NCI-H82 (cell line): ENCODE results near the gene LMO3.
"Not testable (repeated sequence)": the region's sequence is repeated elsewhere in the genome, so short reads cannot be mapped to it uniquely, and the experiment has no call there.

Experiments
- DNase-seq: peaks from one replicate; lab custom pipeline; 2025; lab: John Stamatoyannopoulos, UW

The LMO3 gene

DNA sequence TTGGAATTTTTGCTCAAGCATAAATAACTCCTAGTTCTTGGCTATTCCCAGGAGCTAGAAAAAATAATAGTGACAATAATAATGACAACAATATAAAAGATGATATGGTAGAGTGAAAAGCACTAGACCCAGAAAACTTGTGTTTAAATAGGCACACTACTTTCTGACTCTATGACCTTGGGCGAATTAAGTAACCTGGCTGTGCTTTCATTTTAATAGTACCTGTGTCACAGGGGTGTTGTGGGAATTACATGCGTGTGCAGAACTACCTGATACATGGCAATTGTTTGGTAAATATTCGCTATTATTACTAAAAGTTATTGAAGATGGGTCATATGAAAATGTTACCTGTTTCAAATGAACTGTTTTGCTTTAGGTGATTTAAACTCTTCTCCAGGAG is 60.1 kb downstream of the LMO3 start:
- no peak for DNase-seq

- DNase-seq, result no peak
These were observed 63.4 kb downstream of the LMO3 start for GRCh38 chr12:16542586-16542985.

DNA sequence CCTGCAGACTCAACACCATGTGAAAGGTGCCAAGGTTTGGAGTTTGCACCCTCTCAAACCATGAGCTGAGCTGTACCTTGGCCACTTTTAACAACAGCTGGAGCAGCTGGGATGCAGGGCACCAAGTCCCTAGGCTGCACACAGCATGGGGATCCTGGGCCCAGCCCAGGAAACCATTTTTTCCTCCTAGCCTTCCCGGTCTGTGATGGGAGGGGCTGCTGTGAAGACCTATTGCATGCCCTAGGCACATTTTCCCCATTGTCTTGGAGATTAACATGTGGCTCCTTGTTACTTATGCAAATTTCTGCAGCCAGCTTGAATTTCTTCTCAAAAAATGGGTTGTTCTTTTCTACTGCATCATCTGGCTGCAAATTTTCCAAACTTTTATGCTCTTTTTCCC is 68.3 kb downstream of the LMO3 start:
- DNase-seq, result not testable (repeated sequence)

- peak; percentile 31 for DNase-seq
These were observed 74.3 kb downstream of the LMO3 start for GRCh38 chr12:16531621-16532020.

- DNase-seq, result no peak
These were observed 75.6 kb downstream of the LMO3 start for GRCh38 chr12:16530268-16530850.

DNA sequence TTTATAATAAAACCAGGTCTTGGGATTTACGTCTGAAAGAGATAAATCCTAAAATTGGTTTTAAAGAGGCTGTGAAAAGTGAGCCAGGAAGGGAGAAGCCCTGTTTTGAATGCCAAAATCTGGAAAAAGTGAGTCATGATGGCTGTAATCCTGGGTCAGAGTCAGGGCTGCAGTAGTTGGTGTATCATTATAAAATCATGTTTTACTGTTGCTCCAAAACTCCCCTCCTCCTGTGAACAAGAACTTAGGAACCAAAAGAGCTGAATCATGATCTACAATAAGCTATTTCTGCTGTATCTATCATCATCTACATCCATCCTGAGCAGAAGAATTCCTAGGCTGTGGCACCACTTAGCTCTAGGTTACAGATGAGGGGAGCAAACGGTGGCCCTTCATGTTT is 79.3 kb downstream of the LMO3 start:
- DNase-seq, result no peak

- DNase-seq, result no peak
These were observed 81.6 kb downstream of the LMO3 start for GRCh38 chr12:16524378-16524777.

DNA sequence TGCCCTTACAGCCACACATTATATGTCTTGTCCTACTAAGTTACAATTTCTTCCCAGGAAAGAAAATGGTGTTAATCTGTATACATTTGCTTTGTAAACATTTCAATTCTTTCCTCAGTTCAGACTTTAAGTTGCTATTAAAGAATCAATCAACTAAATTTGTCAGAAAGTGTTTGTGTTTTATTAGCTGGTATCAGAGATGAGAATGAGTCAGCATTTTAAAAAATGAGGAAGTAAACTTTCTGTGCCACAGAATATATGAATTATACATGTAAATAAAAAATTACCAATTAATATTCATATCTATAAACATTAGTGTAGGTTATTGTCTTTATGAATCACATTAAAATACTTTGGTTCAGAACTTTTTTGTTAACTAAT is 82.0 kb downstream of the LMO3 start:
- DNase-seq, result no peak

GRCh38 chr12:16523284-16523950 is 82.5 kb downstream of the LMO3 start:
- DNase-seq, result no peak

- no peak for DNase-seq
These were observed 85.6 kb downstream of the LMO3 start for GRCh38 chr12:16520328-16520727.

- DNase-seq, result peak; percentile 10
These were observed 90.3 kb downstream of the LMO3 start for GRCh38 chr12:16515666-16516065.

- no peak for DNase-seq
These were observed 92.7 kb downstream of the LMO3 start for GRCh38 chr12:16513231-16513630.

DNA sequence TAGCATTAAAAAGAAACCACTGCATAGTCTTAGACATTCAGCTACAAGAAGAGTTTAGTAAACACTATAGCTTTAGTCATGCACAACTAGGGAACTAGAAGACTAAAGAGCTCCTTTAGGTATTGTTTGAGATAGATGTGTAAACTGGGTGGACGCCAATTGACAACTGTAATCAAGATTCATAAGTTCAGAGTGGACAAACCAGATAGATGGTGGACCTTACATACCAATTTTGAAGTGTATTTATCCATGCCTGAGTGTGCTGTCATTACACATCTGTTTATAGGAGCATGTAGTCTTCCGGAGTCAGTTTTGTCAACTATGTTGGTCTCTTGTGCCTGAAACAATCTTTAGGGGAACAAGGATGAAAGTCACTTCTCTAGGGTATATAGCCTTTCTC is 96.6 kb downstream of the LMO3 start:
- DNase-seq, result no peak

GRCh38 chr12:16506394-16506793 is 99.6 kb downstream of the LMO3 start:
- no peak for DNase-seq

DNA sequence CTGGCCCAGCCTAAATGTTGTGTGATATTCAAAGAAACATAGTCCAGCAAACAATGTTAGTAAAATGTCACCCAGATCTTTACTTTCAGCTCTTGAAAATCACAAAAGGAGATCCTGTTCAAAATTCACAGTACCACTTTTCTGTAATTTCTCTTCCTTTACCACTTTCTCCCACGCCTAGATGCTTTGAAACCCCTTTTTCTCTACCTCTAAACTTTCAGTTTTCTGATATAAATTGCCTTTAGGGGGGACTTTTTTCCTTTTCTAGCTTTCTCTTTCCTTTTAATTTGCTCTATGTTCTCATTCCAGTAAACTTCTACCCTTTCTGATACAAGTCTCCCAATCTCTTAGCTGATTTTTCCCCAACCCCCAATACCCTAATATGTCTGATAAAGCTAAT is 101.8 kb downstream of the LMO3 start:
- no peak for DNase-seq

DNA sequence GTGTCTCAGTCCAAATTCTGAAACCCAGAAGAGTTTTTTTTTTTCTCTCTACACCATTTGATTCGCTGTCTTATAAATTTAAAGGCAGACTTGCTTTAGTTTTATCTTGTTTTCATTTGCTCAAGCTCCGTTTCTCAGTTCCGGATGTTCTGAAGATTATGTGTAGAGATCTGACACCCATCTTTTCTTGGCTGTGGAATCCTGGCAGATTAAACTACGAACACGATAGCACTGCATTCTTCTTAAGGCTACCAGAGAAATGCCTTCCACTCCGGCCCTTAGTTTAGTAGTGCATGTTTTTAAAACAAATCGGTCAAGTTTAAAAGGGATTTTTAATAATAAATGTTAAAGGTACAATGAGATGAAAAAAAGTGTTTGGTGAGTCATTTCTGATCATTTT is 106.4 kb downstream of the LMO3 start:
- DNase-seq, result no peak
